Measurements from ENCODE around the gene REEP6.

Gene REEP6

GRCh38 chr19:1491114-1491848, at the start of gene REEP6:
Gene REEP6 (plus strand): TSS chr19:1491181. CDS start chr19:1491270, 89 bp downstream.
- peak; percentile 60 for TF ChIP-seq POLR2A (IDR thresholded peaks at IDR 0.05; ENCODE audit: low read depth, low read length)
- FAIRE-seq (no peak), DNase-seq (ENCODE audit: insufficient read length, low spot score) (no peak)

GRCh38 chr19:1441677-1442438, 49.1 kb upstream of the REEP6 start:
- TF ChIP-seq POLR2A (IDR thresholded peaks at IDR 0.05; ENCODE audit: low read depth, low read length): no peak
- DNase-seq (ENCODE audit: insufficient read length, low spot score): no peak
- FAIRE-seq: no peak

GRCh38 chr19:1445185-1445931, 45.6 kb upstream of the REEP6 start:
- FAIRE-seq: no peak
- peak; percentile 95 for DNase-seq (ENCODE audit: insufficient read length, low spot score)
- TF ChIP-seq POLR2A (IDR thresholded peaks at IDR 0.05; ENCODE audit: low read depth, low read length): no peak

GRCh38 chr19:1445932-1446712, 44.9 kb upstream of the REEP6 start:
- no peak for FAIRE-seq
- peak; percentile 92 for DNase-seq (ENCODE audit: insufficient read length, low spot score)
- TF ChIP-seq POLR2A (IDR thresholded peaks at IDR 0.05; ENCODE audit: low read depth, low read length): no peak

GRCh38 chr19:1446713-1447481, 44.1 kb upstream of the REEP6 start:
- no peak for DNase-seq (ENCODE audit: insufficient read length, low spot score)
- FAIRE-seq: no peak
- no peak for TF ChIP-seq POLR2A (IDR thresholded peaks at IDR 0.05; ENCODE audit: low read depth, low read length)

GRCh38 chr19:1447504-1447903, 43.5 kb upstream of the REEP6 start:
- TF ChIP-seq POLR2A (IDR thresholded peaks at IDR 0.05; ENCODE audit: low read depth, low read length): no peak
- no peak for FAIRE-seq
- no peak for DNase-seq (ENCODE audit: insufficient read length, low spot score)

GRCh38 chr19:1447944-1448343, 43.0 kb upstream of the REEP6 start:
- TF ChIP-seq POLR2A (IDR thresholded peaks at IDR 0.05; ENCODE audit: low read depth, low read length): no peak
- FAIRE-seq (no peak), DNase-seq (ENCODE audit: insufficient read length, low spot score) (no peak)

GRCh38 chr19:1449467-1450442, 41.2 kb upstream of the REEP6 start, which contains the start of gene APC2:
Gene APC2 (plus strand): TSS chr19:1450121. CDS start chr19:1453002, 2,881 bp downstream.
- no peak for FAIRE-seq
- TF ChIP-seq POLR2A (IDR thresholded peaks at IDR 0.05; ENCODE audit: low read depth, low read length): no peak
- no peak for DNase-seq (ENCODE audit: insufficient read length, low spot score)

- no peak for TF ChIP-seq POLR2A (IDR thresholded peaks at IDR 0.05; ENCODE audit: low read depth, low read length)
- no peak for FAIRE-seq
These were observed 39.9 kb upstream of the REEP6 start for GRCh38 chr19:1450735-1451731.

GRCh38 chr19:1451916-1452801, 38.8 kb upstream of the REEP6 start:
- no peak for FAIRE-seq
- no peak for DNase-seq (ENCODE audit: insufficient read length, low spot score)
- no peak for TF ChIP-seq POLR2A (IDR thresholded peaks at IDR 0.05; ENCODE audit: low read depth, low read length)

More at GRCh38 chr19:1450735-1451731, 39.9 kb upstream of the REEP6 start:
- DNase-seq (ENCODE audit: insufficient read length, low spot score): no peak

Measured in H54 (cell line).